LoVo (cell line): ENCODE measurements around the gene CD74.
A peak's percentile ranks its signal among the peaks of the same experiment; 100 is the strongest.

ENCODE experiments used
- DNase-seq: peaks from one replicate; pipeline ENCODE4 v3.0.0-alpha.2; 2016; ENCODE audit warnings: low spot score

Gene CD74

DNA sequence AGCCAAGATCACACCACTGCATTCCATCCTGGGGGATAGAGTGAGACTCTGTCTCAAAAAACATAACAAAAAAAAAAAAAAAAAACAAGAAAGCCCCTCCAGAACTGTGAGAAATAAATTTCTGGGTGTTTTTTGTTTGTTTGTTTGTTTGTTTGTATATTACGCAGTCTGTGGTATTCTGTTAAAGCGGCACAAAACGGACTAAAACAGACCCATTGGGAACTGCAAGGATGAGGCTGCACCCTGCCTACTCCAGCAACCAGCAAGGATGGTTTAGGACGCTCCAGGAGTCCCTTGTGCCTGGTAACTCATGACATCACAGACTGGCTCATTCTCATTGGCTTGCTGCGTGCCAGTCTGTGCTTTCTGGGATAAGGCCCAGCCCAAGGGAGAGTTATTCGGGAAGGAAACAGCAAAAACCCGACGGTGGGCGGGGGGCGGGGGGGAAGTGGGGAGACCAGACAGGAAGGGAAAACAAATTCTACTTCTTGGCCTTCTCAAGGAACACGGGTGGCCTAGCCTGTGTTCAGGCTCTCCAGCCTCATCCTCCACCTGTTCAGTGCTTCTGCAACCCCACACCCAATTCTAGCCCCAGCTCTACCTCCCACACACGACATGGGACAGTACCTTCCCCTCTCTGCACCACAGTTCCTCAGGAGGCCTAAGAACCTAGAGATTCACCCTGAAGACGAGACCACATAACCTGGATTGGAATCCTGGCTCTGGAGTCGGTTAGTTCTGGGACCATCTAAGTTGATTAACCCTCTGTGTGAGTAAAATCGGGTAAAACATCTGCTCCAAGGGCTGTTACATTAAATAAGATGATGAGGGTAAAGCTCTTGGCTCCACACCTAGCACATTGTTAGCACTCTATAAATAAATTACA lies 2.8 kb downstream of the CD74 start:
- peak; percentile 78 for DNase-seq

DNA sequence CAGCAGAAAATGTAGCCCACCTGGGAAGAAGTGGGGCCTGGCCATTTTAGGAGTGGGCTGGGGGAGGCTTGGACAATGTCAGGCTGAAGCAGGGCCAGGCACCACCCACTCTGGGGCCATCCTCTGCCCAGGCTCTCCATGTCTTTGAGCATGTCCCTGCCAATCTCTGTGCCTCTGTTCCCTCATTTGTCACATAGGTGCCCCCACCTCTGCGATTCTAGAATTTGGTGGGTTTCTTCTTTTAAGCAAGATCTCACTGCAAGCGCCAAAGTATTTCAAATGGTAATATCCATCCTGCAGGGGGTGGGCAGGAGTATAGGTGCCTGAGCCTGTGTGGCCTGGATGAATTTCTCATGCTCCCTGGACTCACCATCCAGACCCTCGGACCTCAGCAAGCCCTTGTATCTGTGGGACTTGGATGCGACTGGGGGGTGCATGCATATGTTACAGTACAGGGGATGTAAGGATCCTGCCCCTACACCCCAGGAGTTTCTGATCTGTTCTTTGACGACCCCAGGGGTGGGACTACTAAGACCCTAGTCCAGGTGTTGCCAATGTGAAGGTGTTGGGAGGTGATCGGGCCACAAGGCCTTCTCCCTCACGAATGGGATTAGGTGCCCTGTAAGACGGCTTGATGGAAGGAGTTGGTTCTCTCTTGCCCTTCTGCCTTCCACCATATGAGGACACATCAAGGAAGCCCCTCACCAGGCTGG lies 4.3 kb downstream of the CD74 start:
- no peak for DNase-seq

DNA sequence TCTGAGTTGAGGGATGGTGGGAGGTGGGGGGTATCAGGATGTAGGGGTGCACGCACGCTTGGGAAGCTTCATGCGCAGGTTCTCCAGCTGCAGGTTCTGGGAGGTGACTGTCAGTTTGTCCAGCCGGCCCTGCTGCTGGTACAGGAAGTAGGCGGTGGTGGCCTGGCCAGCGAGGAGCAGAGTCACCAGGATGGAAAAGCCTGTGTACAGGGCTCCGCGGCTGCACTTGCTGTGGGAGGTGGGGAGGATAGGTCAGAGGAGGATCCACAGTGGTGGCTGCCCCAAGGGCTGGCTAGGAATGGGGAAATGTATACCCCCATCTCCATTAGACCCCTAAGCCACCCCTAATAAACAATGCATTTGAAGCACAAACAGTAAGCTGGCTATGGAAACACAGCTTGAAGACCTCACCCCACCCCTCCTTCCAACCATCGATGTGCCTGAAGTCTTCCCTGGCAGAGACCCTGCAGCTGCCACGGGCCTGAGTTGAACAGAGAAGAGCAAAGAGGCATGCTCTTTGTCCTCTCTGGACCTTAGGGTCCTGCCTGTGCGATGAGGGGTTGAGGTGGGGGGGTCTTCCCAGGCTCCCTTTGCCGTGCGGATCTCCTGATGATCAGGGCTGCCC lies 5.5 kb downstream of the CD74 start:
- DNase-seq = no peak

DNA sequence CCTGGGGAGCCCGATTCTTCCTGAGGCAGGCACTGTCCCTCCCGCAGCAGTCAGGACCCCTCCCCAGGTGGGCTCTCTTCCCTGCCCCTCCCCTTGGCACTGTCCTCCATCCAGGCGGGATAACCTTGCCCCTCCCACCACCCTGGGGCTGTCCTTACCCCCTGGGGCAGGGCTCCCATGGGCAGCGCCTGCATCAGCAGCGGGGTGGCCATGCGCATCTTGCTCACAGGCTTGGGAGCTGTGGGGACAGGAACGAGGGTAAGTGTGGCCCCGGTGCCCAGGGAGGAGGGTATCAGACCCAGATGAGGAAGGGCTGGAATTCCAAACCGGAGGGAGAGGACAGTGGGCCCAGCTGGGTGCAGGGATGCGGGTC lies 6.0 kb downstream of the CD74 start:
- no peak for DNase-seq

DNA sequence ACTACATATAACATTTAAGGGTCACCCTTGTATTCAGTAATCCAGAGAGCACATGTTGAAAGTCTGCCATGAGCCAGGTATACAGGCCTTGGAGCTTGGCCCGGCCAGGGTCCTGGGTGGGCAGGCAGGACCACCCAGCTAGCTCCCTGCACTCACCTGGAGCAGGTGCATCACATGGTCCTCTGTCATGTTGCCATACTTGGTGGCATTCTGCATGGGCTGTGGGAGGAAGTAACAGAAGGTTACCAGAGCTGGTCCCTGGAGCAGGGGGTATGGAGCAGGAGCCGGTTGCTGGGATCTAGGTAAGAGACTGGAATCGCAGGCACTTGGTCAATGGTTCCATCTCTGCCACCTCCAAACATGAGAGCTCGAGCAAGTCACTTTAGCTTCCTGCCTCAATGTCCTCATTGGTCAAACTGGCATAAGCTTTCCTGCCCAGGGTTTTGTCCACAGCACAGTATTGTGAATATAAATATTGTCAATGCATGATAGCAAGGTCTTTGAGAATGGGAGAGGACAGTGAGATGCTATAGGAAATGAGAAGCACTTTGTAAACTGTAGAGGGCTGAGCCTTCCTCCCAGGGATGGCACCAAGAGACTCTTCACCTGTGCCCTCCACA lies 6.5 kb downstream of the CD74 start:
- DNase-seq = no peak

DNA sequence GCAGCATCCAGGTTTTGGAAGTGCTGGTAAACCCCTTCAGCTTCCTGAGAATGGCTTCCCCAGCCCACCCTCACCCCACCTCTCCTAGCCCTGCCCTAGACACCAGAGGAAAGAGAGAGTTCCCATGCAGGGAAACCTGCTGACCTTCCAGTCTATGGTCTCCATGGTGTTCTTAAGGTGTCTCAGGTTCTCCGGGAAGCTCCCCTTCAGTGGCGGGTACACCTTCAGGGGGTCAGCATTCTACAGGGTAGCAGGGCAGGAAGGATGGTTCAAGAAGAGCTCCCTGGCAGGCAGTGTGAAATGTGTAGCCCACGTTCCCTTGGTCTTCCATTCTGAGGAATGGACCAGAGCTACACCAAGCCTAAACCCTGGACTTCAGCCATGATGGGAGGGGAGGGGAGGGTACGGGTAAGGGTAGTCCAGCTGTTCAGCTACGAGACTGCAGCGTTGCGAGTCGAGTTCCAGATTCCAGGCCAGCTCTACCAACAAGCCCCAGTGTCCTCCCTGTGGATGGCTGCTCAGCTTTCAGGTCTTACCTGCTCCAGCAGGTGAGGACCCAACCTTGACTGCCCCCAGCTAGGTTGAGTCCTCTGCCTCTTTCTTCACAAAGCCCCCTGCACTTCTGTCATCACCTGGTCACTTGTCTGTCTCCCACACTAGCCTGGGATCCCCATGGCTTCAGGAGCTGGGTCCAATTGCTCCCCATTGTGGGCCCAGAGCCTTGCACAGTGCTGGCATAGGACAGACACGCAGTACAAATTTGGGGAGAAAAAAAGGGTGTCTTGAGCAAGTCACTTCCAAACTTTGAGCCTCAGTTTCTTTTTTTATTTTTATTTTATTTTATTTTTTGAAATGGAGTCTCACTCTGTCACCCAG lies 7.5 kb downstream of the CD74 start:
- DNase-seq = no peak

DNA sequence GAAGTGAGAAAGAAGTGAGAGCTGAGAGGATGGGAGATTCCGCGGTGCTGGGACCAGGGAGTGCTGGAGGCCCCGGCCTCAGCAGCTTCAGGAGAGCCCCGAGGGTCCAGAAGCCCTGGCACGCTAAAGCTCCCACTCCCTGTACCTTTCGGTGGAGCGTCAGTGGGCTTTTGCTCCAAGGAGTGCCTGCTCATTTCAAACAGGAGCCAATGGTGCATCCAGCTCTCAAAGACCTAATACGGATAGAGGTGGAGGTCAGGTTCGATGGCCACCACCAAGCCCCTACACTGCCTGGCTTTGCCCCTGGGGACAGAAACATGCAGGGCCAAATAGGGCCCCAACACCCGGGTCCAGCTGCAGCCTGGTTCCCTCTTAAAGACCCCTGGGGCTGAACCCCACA lies 8.2 kb downstream of the CD74 start:
- no peak for DNase-seq

DNA sequence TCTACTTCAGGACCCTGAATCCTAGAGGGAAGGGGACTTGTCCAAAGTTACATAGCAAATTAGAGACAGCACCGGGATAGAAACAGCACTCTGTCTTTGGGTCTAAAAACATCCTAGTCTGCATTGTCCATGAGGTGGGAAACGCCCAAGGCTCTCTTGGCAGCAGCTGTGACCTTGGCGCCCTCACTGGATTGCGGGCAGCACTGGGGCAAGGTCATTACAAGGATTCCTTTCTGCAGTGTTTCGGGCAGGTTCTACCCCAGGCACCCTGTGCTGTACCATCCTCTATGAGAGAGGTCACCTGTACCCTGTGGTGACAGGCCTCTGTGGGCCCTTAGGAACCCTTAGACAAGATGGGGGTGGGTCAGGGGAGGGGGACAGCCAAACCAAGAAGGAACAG lies 8.6 kb downstream of the CD74 start:
- no peak for DNase-seq

DNA sequence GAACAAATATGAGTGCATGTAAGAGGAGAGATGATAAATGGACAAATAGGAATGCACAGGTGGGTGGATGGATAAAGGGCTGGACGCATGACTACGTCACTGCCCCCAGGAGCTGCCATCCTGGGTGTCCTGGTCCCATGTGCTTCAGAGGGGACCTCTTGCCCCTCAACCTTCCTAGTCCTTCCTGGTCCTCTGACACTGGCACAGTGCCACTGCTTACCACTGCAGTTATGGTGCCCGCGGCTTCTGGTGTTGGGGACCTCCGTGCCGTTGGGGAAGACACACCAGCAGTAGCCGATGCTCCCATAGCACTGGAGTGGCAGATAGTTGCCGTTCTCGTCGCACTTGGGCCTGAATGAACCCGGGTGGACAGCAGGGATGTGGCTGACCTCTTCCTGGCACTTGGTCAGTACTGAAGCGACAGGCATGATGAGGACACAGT lies 9.8 kb downstream of the CD74 start:
- no peak for DNase-seq

DNA sequence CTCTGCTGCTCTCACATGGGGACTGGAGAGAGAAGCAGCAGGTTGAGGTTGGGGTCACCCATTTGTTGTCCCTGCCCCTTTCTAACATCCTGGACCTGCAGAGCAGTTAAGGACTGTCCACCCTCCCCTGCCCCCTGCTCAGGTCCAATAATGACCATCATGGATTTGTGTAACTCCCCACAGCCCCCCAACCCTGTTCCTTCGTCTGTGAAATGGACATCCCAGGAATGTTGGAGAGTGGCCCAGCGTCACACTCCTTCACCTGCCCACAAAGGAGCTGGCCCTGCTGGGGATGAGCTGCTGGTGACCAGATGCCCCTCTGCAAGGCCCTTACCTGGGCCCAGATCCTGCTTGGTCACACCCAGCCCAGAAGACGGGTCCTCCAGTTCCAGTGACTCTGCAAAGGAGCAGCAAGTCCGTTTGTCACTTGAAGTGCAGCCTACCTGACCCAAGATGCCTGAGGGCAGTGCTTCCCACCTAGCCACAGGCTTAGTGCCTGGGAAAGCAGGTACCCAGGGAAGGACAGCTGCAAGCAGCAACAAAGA lies 10.4 kb downstream of the CD74 start:
- DNase-seq = no peak

DNA sequence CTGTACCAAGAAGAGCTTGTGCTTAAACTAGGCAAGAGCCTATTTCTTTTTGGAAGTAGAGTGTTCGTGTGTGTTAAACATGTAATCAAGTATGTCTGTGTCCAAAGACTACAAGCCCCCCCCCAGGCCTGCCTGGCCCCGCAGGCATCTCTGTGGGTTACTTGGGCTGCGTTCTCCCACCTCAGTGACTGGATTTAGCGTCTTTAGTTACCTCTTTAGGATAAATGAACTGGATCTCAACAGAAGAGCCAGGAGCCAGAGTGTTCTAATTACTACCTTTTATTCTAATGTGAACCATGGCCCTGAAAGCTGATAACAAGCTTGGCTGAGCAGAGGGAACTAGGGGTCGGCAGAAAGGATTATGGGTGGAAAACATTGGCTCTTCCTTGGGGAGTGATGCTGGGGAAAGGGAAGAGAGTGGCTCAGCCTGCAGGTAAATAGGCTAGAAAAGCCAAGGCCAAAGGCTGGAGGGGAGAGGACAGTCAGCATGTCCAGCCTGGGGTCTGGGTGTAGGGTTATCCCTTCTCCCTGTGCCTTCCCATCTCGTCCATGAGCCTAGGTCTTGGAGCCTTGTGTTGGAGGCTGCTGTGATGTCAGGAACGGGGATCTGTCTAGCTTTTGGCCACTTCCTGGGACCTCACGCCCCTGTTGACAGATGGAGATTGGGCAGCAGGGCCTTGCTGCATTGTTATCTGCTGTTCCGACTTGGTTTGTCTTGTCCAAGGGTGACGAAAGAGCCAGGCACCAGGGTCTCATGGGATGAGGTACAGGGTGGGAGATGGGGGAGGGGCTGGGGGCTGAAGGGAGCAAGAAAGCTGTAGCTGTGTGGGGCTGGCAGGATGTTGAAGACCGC lies 11.1 kb downstream of the CD74 start:
- DNase-seq = no peak

DNA sequence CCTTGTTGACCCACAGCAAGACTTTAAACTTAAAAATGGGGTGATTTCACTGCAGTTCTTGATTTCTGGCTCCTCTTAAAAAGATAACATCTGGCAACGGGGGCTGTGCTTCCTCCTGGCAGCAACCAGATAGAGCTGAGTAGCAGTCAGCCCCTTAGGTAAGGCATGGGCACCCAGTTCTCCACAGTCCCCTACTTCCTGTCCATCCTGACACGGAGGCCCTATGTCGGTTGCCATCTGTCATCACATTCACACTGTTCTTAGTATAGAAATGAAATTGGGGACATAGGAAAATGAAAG lies 11.7 kb downstream of the CD74 start:
- DNase-seq = no peak

DNA sequence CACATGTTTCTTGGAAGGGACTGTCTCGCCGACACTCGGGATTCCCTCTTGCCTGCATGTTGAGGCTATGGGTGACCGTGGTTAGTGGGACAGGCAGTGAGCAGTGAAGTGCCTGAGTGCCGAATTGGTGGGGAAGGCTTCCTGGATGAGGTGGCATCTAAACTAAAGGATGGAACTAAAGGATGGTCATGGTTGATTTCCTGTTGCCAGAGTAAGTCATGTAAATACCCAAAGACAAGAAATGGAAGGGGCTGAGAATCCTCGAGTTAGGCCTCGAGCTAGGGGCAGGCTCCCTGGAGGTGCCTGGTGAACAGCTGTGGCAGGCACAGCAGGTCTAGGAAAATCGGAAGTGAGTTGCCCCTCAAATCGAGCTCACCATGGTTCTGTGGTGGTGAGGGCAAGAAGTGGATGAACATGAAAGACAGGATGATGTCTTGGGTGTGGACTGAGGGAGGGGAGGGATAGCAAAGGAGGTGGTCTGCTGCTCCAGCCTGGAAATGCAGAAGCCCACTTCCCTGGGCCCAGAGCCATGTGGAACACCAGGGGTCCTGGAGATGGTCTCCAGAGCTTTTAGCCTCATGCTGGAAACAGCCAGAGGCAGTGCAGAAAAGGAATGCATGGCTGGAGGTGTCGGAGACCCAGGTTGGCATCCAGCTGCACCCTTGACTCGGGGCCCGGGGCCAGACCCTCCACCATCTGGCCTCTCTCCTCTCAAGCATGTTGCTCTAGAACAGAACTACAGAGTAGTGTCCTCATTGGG lies 12.2 kb downstream of the CD74 start:
- no peak for DNase-seq

DNA sequence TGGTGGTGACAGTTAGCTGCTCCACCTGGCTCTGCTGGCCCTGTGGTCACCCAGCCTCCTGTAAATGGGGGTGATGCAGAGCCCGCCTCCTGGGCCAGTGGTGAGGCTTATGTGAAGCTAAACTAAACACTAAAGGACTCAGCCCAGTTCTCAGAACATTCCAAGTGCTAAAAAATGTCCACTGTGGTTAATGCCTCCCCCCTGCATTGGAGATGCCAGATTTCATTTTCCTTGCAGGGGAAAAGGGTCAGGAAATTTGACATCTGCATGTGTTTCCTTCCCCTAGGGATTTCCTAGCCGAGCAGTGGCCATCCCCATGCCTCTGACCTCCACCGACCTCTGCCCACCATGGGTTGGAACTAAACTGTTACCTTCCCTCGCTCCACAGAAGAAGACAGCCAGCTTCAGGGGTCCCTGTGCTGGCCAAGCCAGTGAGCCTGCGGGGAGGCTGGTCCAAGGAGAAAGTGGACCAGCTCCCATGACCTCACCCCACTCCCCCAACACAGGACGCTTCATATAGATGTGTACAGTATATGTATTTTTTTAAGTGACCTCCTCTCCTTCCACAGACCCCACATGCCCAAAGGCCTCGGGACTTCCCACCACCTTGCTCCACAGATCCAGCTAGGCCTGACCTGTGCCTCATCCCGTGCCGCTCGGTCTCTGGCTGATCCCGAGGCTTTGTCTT lies 13.0 kb downstream of the CD74 start:
- no peak for DNase-seq

DNA sequence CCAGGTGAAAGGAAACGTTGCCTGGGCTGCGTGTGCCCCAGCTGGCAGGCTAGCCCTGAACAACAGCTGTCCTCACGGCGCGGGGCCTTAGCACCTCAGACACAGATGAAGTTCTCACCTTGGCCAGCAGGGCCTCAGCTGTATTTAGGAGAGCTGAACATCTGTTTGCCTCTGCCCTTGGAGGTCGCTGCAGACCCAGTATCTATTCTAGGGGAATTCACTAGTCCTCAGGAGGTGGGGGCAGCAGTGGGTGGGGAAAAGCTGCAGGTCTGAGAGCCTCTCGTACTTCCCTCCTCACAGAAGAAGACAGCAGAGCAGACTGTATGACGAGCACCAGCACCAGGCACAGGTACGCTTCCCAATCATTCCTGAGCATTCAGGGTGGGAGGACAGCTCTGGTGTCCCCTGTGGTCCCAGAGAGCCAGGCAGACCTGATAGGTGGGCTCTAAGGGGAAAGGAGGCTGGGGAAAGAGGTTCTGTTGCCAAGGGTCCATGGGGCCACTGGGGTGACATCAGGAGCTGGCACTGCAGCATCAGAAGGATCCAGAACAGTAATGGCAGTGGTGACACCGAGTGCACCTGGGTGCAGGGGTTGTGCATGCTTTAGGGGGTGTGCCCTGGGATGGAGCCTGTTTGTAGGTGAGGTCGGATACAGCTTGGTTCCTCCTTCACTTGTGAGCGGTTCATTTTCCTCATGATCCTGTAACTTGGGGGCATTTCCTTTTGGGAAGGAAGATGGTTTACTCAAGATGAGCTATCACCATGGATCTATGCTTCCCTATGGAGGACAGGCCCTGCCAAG lies 13.8 kb downstream of the CD74 start:
- DNase-seq = no peak

DNA sequence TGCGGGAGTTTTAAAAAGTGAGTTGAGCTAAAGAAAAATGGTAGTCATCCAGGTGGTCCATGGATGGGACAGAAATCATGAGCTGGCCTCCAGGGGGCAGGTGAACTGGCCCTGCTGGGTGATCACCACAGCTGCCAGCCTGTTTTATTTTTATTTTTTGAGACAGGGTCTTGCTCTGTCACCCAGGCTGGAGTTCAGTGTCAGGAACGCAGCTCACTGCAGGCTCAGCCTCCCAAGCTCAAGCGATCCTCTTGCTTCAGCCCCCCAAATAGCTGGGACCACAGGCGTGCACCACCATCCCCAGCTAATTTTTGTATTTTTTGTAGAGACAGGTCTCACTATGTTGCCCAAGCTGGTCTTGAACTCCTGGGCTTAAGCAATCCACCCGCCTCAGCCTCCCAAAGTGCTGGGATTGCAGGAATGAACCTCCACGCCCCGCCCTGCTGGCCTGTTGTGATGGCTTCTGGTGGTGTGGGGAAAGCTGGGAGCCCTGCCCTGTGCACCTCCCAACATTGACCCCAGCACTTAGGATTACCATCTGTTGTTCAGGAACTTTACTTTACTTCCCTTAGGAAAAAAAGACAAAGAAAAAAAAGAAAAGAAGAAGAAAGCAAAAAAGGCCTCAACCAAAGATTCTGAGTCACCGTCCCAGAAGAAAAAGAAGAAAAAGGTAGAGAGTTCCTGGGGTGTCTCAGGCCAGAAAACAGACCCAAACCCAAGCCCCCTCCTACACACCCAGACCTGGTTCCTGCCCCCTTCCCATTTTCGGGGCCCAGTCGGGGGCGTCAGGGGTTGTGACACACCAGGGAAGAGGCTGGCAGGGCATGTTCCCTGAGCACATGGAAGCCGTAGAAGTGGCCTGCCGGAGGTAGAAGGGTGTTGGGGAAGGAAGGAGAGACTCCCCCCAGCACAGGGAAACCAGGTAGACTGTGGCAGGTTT lies 14.7 kb downstream of the CD74 start:
- no peak for DNase-seq

DNA sequence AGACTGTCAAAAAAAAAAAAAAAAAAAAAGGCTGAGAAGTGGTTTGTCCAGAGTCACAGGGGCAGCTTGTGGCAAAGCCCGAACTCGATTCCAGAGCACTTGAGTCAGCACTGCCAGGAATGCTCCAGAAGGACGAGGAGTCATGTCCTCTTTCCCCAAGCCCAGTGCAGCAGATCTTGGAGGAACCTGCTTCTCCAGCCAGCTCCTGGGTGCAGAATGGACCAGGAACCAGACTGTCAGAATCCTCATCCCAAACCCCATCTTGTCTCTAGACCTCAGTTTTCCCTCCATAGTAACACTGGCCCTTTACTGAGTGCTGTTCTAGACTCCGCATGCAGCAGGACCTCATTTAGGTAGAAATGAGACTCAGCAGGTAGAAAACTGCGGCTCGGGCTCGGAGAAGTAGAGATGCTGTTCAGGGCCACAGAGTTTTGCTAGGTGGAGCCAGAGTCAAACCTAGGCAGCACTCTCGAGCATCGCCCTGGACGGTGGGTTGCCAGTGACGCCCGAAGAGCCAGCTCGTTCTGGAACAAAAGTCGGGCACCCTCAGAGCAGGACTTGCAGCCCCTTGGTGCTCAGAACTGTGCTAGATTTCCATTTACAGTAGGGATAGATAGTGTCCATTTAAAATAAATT lies 15.4 kb downstream of the CD74 start:
- no peak for DNase-seq
